ENCODE measurements around the gene OPA1.
A peak's percentile ranks its signal among the peaks of the same experiment; 100 is the strongest.

OPA1 gene

DNA sequence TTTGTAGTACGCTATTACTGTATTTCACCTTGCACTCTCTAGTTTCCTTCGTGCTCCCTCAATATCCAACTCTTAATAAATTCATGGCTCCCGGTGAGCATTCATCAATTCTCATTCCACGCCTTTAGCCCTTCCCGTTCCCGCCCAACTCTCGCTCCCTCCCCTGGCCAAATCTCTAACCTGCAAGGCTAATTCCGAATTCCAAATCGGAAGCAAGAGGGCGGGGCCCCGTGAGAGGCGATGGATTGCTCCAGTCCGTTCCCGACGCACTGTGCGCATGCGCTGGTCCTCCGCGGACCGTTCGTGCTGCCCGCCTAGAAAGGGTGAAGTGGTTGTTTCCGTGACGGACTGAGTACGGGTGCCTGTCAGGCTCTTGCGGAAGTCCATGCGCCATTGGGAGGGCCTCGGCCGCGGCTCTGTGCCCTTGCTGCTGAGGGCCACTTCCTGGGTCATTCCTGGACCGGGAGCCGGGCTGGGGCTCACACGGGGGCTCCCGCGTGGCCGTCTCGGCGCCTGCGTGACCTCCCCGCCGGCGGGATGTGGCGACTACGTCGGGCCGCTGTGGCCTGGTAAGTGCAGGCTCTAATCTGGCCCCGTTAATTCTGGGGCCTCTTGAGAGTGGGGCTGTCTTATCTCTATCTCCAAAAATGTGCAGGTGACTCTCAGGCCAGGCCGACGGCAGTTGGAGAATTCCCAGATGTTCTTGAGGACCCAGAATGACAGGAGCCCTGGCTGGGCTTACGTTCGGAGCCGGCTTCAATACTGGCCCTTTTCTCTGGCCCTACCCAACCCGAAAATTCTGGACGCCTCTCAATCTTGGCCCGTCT is at the start of gene OPA1:
OPA1 (plus strand) TSS at position 368 of the 827 bp plus-strand sequence; CDS start at position 538, 170 bp downstream.
- DNase-seq: peak; percentile 84

DNA sequence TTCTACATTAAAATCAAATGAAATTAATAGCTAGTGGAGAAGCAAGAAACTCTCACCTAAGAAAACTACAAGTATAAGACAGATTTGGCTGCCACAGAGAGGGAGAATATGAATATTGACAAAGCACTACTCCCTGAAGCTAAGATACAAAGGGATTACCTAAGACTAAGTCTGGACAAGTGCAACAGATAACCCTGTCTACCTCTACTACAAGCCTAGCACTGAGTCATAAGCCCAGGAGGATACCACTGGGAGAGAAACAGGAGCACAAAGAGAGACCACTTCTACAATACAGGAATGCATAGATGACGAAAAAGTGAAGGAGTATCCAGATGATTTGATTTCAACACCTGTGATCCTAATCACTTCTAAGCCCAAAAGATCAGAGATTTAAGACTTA is 48.7 kb upstream of the OPA1 start:
- DNase-seq: no peak

- DNase-seq: no peak
Measured at GRCh38 chr3:193545304-193545703, 47.7 kb upstream of the OPA1 start.

GRCh38 chr3:193546129-193546528 is 46.9 kb upstream of the OPA1 start:
- no peak for DNase-seq

- DNase-seq: no peak
Measured at GRCh38 chr3:193548406-193548805, 44.6 kb upstream of the OPA1 start.

- DNase-seq: no peak
Measured at GRCh38 chr3:193552923-193553322, 40.1 kb upstream of the OPA1 start.

- no peak for DNase-seq
Measured at GRCh38 chr3:193553586-193553985, 39.4 kb upstream of the OPA1 start.

- no peak for DNase-seq
Measured at GRCh38 chr3:193554811-193555210, 38.2 kb upstream of the OPA1 start, which contains the start of gene ATP13A4. Gene ATP13A4 (minus strand): TSS chr3:193554895. CDS start chr3:193554799, 96 bp downstream.

DNA sequence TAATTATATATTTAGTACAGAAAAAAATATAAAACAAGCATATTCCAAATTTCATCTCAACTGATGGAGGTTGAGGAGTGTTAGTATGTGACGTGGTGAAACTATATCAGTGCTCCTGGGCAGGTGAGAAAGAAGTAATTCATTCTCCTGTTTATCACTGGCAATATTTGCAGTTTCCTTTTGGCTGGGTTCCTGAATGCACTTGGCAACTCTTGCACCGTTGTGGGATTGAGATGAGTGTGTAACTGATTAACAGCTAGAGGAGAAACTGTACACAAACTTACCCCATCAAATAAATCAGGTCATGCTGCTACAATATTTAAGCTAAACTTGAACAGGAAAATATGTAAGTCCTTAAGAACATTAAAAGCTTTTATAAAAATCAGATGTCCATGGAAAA is 36.2 kb upstream of the OPA1 start:
- DNase-seq: no peak

DNA sequence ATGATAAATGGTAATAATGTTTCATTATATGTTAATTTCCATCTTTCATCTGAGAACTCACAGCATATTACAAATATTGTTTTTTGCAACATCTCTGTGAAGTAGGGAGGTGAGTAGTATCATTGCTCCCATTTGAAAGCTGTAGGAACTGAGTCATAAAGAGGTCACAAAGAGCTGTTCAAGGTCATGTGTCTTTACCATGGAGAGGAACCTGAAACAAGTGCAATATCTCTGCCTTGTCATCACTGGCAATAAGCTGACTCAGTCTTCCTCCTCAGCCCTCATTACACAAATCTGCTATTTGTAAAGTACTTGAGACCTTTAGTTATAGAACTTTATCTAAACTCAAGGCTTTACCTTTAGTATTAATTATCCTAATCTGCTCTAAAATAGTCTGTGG is 33.9 kb upstream of the OPA1 start:
- no peak for DNase-seq

DNA sequence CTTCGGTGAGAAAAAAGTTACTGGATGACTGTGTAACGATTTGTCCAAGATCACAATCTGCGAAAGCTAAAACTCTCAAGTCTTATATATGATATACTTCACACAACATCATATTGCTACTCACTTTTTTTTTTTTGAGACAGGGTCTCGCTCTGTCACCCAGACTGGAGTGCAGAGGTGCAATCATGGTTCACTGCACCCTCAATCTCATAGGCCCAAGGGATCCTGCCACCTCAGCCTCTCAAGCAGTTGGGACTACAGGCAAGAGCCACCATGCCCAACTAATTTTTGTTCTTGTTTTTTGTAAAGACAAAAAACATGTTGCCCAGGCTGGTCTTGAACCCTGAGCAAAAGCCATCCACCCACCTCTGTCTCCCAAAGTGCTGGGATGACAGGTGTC is 32.9 kb upstream of the OPA1 start:
- DNase-seq: no peak

GRCh38 chr3:193560870-193561269 is 32.1 kb upstream of the OPA1 start:
- no peak for DNase-seq

GRCh38 chr3:193563426-193563825 is 29.6 kb upstream of the OPA1 start:
- DNase-seq: no peak

DNA sequence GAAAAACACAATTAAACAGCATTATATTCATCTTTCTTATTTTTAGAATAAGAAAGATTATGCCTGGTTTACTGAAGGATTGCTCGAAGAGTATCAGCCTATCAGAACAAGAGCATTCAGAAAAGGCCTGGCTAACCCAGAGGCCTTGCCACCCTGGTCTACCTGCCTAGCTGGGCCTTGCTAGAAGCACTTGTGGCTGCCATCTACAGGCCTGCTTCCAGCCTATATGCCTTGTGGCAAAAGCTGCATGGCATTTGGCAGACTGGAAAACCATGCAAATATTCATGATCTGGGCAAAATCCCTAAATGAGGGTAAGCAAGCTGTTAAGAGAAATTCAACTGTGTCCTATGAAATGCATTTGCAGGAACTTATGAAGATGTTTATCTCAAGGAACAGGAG is 29.0 kb upstream of the OPA1 start:
- no peak for DNase-seq

DNA sequence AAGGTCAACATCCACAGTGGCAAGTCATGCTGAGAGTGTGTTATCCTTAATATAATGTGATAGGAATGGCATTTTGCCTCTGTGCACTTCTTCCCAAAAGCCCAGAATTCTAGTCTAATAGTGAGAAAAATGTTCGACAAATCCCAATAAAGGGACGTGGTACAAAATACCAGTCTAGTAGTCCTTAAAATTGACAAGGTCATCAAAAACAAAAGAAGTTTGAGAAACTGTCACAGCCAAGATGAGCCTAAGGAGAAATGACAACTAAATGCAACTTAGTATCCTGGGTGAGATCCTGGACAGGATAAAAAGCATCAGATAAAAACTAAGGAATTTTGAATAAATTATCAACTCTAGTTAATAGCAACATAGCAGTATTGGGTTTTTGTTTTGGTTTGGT is 23.9 kb upstream of the OPA1 start:
- DNase-seq: no peak

GRCh38 chr3:193572426-193572908 is 20.5 kb upstream of the OPA1 start:
- peak; percentile 18 for DNase-seq

GRCh38 chr3:193573403-193574191 is 19.4 kb upstream of the OPA1 start:
- no peak for DNase-seq

DNA sequence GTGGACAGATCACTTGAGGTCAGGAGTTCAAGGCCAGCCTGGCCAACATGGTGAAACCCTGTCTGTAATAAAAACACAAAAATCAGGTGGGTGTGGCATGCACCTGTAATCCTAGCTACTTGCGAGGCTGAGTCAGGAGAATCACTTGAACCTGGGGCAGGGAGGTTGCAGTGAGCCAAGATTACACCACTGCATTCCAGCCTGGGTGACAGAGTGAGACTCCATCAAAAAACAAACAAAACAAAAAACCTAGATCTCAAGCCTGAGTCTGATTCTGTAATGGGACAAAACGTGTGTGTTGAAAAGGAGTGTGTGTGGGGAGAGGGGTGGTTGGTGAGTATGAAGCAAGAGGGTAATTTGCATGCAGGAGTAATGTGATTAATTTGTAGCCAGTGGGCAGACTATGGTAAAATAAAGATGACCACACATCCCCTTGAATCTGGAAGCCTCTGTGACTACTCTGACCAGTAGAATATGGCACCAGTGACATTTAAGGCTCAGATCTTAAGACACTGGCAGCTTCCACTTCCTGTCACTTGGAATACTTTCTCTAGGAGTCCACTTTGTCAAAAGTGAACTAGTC is 18.4 kb upstream of the OPA1 start:
- no peak for DNase-seq

DNA sequence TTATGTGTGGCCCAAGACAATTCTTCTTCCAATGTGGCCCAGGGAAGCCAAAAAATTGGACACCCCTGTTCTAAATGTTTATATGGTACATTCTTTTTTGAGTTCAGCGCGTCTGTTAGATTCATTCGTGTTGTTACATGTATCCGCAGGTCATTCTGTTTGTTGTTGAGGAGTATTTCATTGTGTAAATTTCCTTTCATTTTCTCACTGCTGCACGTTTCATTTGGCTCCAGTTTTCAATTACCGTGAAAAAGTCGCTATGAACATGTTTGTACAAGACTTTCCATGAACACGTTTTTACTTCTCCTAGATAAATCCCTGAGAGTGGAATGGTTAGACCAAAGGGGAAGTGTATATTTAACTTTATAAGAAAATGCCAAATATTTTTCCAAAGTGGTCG is 7.5 kb upstream of the OPA1 start:
- DNase-seq: no peak

GRCh38 chr3:193586526-193586925 is 6.5 kb upstream of the OPA1 start:
- no peak for DNase-seq

- no peak for DNase-seq
Measured at GRCh38 chr3:193589129-193589528, 3.9 kb upstream of the OPA1 start.

- DNase-seq: no peak
Measured at GRCh38 chr3:193589616-193590015, 3.4 kb upstream of the OPA1 start.

GRCh38 chr3:193590088-193590856 is 2.7 kb upstream of the OPA1 start:
- no peak for DNase-seq

All from activated CD4-positive, alpha-beta T cell treated with anti-CD3 and anti-CD28 coated beads for 1 hour (primary cell).